GM12878 (cell line): ENCODE results near the gene NEURL4. TPM values are rescaled to one million over a fixed set of nuclear protein-coding genes. Genes with fewer than 3 reads are reported as not detected.

Experiments
- ATAC-seq: fragments of 200-7000 bp; cut with Tn5 transposase; 3 replicates; pipeline ENCODE4 v1.9.1; 2020; ENCODE audit warnings: mild to moderate bottlenecking, moderate library complexity
- BruUV-seq: library from RNA; stranded (reverse); fragments of 400-500 nt; replicated peaks from 2 replicates; lab custom pipeline; 2021; lab: Mats Ljungman, UMichigan
- CTCF ChIA-PET: fragments of 300-600 bp; sonication (Branson Sonifier 250); formaldehyde crosslinking; extraction: SDS; loops from one replicate; lab custom pipeline; 2021; ENCODE audit warnings: inconsistent platforms; lab: Yijun Ruan, JAX
- POLR2A ChIA-PET: fragments of 350-600 bp; formaldehyde crosslinking; extraction: SDS; loops from one replicate; lab custom pipeline; 2021; ENCODE audit warnings: inconsistent platforms; lab: Charles Lee
- RAD21 ChIA-PET: fragments of 300-600 bp; sonication (Branson Sonifier 250); formaldehyde crosslinking; loops from one replicate; lab custom pipeline; 2023; ENCODE audit warnings: antibody characterized with exemption; ENCODE audit not compliant: unreplicated experiment; lab: Charles Lee
- SMC1A ChIA-PET: fragments of 300-600 bp; sonication (Branson Sonifier 250); formaldehyde crosslinking; loops from one replicate; lab custom pipeline; 2023; ENCODE audit not compliant: unreplicated experiment, uncharacterized antibody; lab: Charles Lee
- DNase-seq: peaks from one replicate; pipeline ENCODE4 v3.0.0-alpha.2; 2011; ENCODE audit warnings: low read depth, low spot score
- FAIRE-seq: peaks from 3 replicates; lab custom pipeline; 2011; peaks lifted over from hg19 to GRCh38; lab: Jason Lieb, UNC
- H2AFZ ChIP-seq: 2 replicates; pipeline ENCODE4 v1.6.0; 2011; ENCODE audit warnings: low read depth, low read length, control low read depth; ENCODE audit not compliant: control insufficient read depth
- H3K27ac ChIP-seq: 2 replicates; pipeline ENCODE4 v1.5.1; 2011; ENCODE audit warnings: control low read depth; ENCODE audit not compliant: control insufficient read depth, insufficient read depth
- H3K27me3 ChIP-seq, 2 experiments: replicated peaks in 1 of 2; 2 replicates each; pipeline versions ENCODE4 v1.6.0 to v1.6.1; 2011; ENCODE audit warnings: low read length in 1 of 2; ENCODE audit not compliant: control insufficient read depth in 2 of 2, insufficient read depth in 2 of 2
- H3K36me3 ChIP-seq, 2 experiments: 2 replicates each; pipeline ENCODE4 v1.5.1; 2011; ENCODE audit warnings: low read length in 1 of 2; ENCODE audit not compliant: control insufficient read depth in 2 of 2, insufficient read depth in 2 of 2
- H3K4me1 ChIP-seq: 2 replicates; pipeline ENCODE4 v1.6.1; 2011; ENCODE audit warnings: mild to moderate bottlenecking, low read length, moderate library complexity, mixed read lengths; ENCODE audit not compliant: control insufficient read depth, insufficient read depth
- H3K4me2 ChIP-seq: 2 replicates; pipeline ENCODE4 v1.6.0; 2011; ENCODE audit warnings: control low read depth; ENCODE audit not compliant: control insufficient read depth, insufficient read depth
- H3K4me3 ChIP-seq: fragments of 200-600 bp; sonication (generic); 2 replicates; pipeline ENCODE4 v1.5.1; 2016
- H3K79me2 ChIP-seq: 2 replicates; pipeline ENCODE4 v1.6.0; 2011; ENCODE audit warnings: low read length; ENCODE audit not compliant: control insufficient read depth, insufficient read depth
- H3K9ac ChIP-seq: 2 replicates; pipeline ENCODE4 v1.8.0; 2011; ENCODE audit warnings: low read length, control low read depth, mixed read lengths; ENCODE audit not compliant: control insufficient read depth, insufficient read depth
- H3K9me3 ChIP-seq: replicated peaks from 3 replicates; pipeline ENCODE4 v1.5.1; 2011; ENCODE audit warnings: mild to moderate bottlenecking, low read length; ENCODE audit not compliant: control insufficient read depth, insufficient read depth
- H4K20me1 ChIP-seq: 2 replicates; pipeline ENCODE4 v1.6.0; 2011; ENCODE audit not compliant: control insufficient read depth, insufficient read depth
- ASH2L ChIP-seq: fragments of 300-600, 200-600 bp; sonication (generic); IDR thresholded peaks from 2 replicates; pipeline ENCODE4 v1.6.1; 2017; ENCODE audit warnings: low read depth, mild to moderate bottlenecking, borderline replicate concordance
- CUX1 ChIP-seq: IDR thresholded peaks from 2 replicates; pipeline ENCODE4 v1.6.1; 2012; ENCODE audit warnings: improper control_type of control experiment, low read depth, low read length; ENCODE audit not compliant: insufficient replicate concordance
- GABPA ChIP-seq: IDR thresholded peaks from 2 replicates; pipeline ENCODE4 v1.6.1; 2014; ENCODE audit warnings: antibody characterized with exemption, low read depth, mild to moderate bottlenecking, inconsistent platforms
- MEF2B ChIP-seq: fragments of 450-650 bp; IDR thresholded peaks from 2 replicates; pipeline ENCODE4 v1.6.1; 2018; ENCODE audit warnings: mild to moderate bottlenecking, moderate library complexity; ENCODE audit not compliant: partially characterized antibody, poor library complexity, severe bottlenecking
- MTA2 ChIP-seq: fragments of 450-650 bp; IDR thresholded peaks from 2 replicates; pipeline ENCODE4 v1.6.1; 2016; ENCODE audit warnings: low read depth, mild to moderate bottlenecking, moderate library complexity
- NR2C1 ChIP-seq: fragments of 450-650 bp; IDR thresholded peaks from 2 replicates; pipeline ENCODE4 v1.6.1; 2017; ENCODE audit warnings: antibody characterized with exemption, mild to moderate bottlenecking, moderate library complexity
- SRF ChIP-seq, 2 experiments: IDR thresholded peaks; 2 replicates each; pipeline ENCODE4 v1.6.1; 2011; ENCODE audit warnings: low read depth in 2 of 2, low read length in 2 of 2, mild to moderate bottlenecking in 1 of 2, moderate library complexity in 1 of 2
- STAT3 ChIP-seq: IDR thresholded peaks from 2 replicates; pipeline ENCODE4 v1.6.1; 2011; ENCODE audit warnings: low read depth, low read length, improper control_type of control experiment
- WGBS: methylation state at CpG from one replicate; pipeline ENCODE4 v1.1.6; 2016; ENCODE audit warnings: low lambda C conversion rate; ENCODE audit not compliant: insufficient replicate concordance, insufficient coverage; ENCODE audit errors: missing lambda C conversion rate; 5-methylcytosine and 5-hydroxymethylcytosine counted together
- in situ Hi-C: fragments of 300-500 bp; cut with MboI; formaldehyde crosslinking; loops from 9 replicates; pipeline ENCODE4 v1.14.3; 2018; ENCODE audit warnings: mixed read lengths
- intact Hi-C: fragments of 100-400 bp; cut with micrococcal nuclease; formaldehyde crosslinking; loops from one replicate; pipeline ENCODE4 v1.14.2; 2022; ENCODE audit not compliant: unreplicated experiment
- polyA plus RNA-seq, 11 experiments: library from polyadenylated mRNA; depleted of rRNA in 4 of 11; unstranded in 6 of 11; stranded (reverse) in 5 of 11; fragments of >200 nt; fragmentation: Nextera tagmentation in 4 of 11; fragmentation: Illumina TruSeq in 1 of 11; extraction: Ambion mirVana in 4 of 11; extraction: Trizol in 1 of 11; gene quantifications; 1 replicate in 1 of 11; 2 replicates in 10 of 11; pipeline versions ENCODE4 v1.2.1 to v1.2.3, GENCODE V29; 2011 to 2016; ENCODE audit warnings: inconsistent platforms in 2 of 11, missing spikeins in 2 of 11, low read depth in 1 of 11
- total RNA-seq, 4 experiments: library from RNA; depleted of rRNA in 3 of 4; stranded (reverse); fragments of >200 nt in 3 of 4; fragmentation: Illumina TruSeq in 1 of 4; extraction: Trizol in 1 of 4; gene quantifications; 2 replicates each; pipeline versions ENCODE4 v1.2.1 to v1.2.3, GENCODE V29; 2013 to 2021

Gene NEURL4
- total and polyA plus RNA-seq, 10 of the 15 experiments (the other 5 are each of a cell fraction or from before 2014, with no cell fraction given) = 0.03 to 41.9 (median 10.0) TPM

- no peak for TF ChIP-seq ASH2L
- no peak for TF ChIP-seq STAT3
Observed at GRCh38 chr17:7293816-7294613, 35.1 kb downstream of the NEURL4 start (continued).

GRCh38 chr17:7293159-7293558 is 36.0 kb downstream of the NEURL4 start:
- Histone ChIP-seq H3K36me3 (no peaks in the 10 kb centered on the region), H3K27me3 (peaks cover 3 to 5% of the 10 kb centered on the region in 2 experiments), H3K27ac (no peak overlapping the region), H3K79me2 (no peaks in the 10 kb centered on the region), H3K9ac (no peak overlapping the region), H4K20me1 (no peaks in the 10 kb centered on the region), H2AFZ (no peak overlapping the region), H3K4me1 (peaks cover 3% of the 10 kb centered on the region), H3K4me3 (no peak overlapping the region), H3K4me2 (no peak overlapping the region), H3K9me3 (no peaks in the 10 kb centered on the region)
- ChIA-PET CTCF (interaction anchor here (2.3 to 2.6 kb wide), 2 partner anchors 72 to 247 kb away, joined by 6 to 8 read pairs; no protein-coding TSS in a partner anchor), POLR2A (no interaction called here), RAD21 (interaction anchor here (1.0 kb wide), 1 partner anchor 72 kb away, joined by 4 read pairs; no protein-coding TSS in a partner anchor), SMC1A (interaction anchor here (0.9 kb wide), 1 partner anchor 72 kb away, joined by 3 read pairs; no protein-coding TSS in a partner anchor)
- intact Hi-C loops (no loop called here), in situ Hi-C loops (no loop called here)
- BruUV-seq = no TSS peak
- WGBS = 76% methylated on average over 11 of the region's 11 CpGs
- TF ChIP-seq MEF2B = no peak
- no peak for TF ChIP-seq SRF (IDR thresholded peaks at IDR 0.05; ENCODE audit: low read depth in 2 of 2, low read length in 2 of 2)
- no peak for TF ChIP-seq NR2C1
- no peak for TF ChIP-seq GABPA
- TF ChIP-seq CUX1 = no peak
- no peak for TF ChIP-seq MTA2
- FAIRE-seq = no peak
- no peak for DNase-seq
- no peak for ATAC-seq
